Measurements from ENCODE around the gene PACRG. TPM values are rescaled to one million over a fixed set of nuclear protein-coding genes. Genes with fewer than 3 reads are reported as not detected.
A peak's percentile ranks its signal among the peaks of the same experiment; 100 is the strongest.

The PACRG gene
- total and polyA plus RNA-seq, 2 experiments from 2014 or later, result 0.83 to 3.7 TPM

- H3K36me3 ChIP-seq, result no peaks in the 10 kb centered on the region
These were observed 459.4 kb downstream of the PACRG start for GRCh38 chr6:163187201-163187600.

GRCh38 chr6:163187606-163188005 lies 459.8 kb downstream of the PACRG start:
- no peaks in the 10 kb centered on the region for H3K36me3 ChIP-seq
- H3K27ac ChIP-seq, result no peak overlapping the region
- no peak overlapping the region for H3K4me3 ChIP-seq
- H3K9me3 ChIP-seq (ENCODE audit: low read depth), result no peaks in the 10 kb centered on the region
- TF ChIP-seq CTCF (IDR thresholded peaks at IDR 0.05; ENCODE audit: low read depth, low read length), result no peak
- peaks cover 27% of the 10 kb centered on the region for H3K4me1 ChIP-seq (ENCODE audit: low read depth)
- no peaks in the 10 kb centered on the region for H3K27me3 ChIP-seq
- DNase-seq (ENCODE audit: low read depth in 1 of 2, low spot score in 1 of 2), result no peak

More at GRCh38 chr6:163187201-163187600, 459.4 kb downstream of the PACRG start:
- no peaks in the 10 kb centered on the region for H3K27me3 ChIP-seq
- H3K27ac ChIP-seq, result no peak overlapping the region
- no peak for DNase-seq (ENCODE audit: low read depth in 1 of 2, low spot score in 1 of 2)
- no peak overlapping the region for H3K4me3 ChIP-seq
- no peaks in the 10 kb centered on the region for H3K9me3 ChIP-seq (ENCODE audit: low read depth)
- peaks cover 23% of the 10 kb centered on the region for H3K4me1 ChIP-seq (ENCODE audit: low read depth)
- no peak for TF ChIP-seq CTCF (IDR thresholded peaks at IDR 0.05; ENCODE audit: low read depth, low read length)

- no peak for DNase-seq (ENCODE audit: low read depth in 1 of 2, low spot score in 1 of 2)
- Histone ChIP-seq H3K4me1 (ENCODE audit: low read depth) (peaks cover 30% of the 10 kb centered on the region), H3K36me3 (no peaks in the 10 kb centered on the region), H3K27me3 (no peaks in the 10 kb centered on the region), H3K4me3 (no peak overlapping the region), H3K27ac (no peak overlapping the region), H3K9me3 (ENCODE audit: low read depth) (no peaks in the 10 kb centered on the region)
- TF ChIP-seq CTCF (IDR thresholded peaks at IDR 0.05; ENCODE audit: low read depth, low read length), result no peak
These were observed 461.0 kb downstream of the PACRG start for GRCh38 chr6:163188746-163189145.

GRCh38 chr6:163189609-163190008 lies 461.8 kb downstream of the PACRG start:
- DNase-seq (ENCODE audit: low read depth in 1 of 2, low spot score in 1 of 2), result no peak
- no peaks in the 10 kb centered on the region for H3K27me3 ChIP-seq
- TF ChIP-seq CTCF (IDR thresholded peaks at IDR 0.05; ENCODE audit: low read depth, low read length), result no peak
- no peak overlapping the region for H3K27ac ChIP-seq
- no peaks in the 10 kb centered on the region for H3K36me3 ChIP-seq
- H3K4me3 ChIP-seq, result no peak overlapping the region
- H3K4me1 ChIP-seq (ENCODE audit: low read depth), result peaks cover 26% of the 10 kb centered on the region
- H3K9me3 ChIP-seq (ENCODE audit: low read depth), result no peaks in the 10 kb centered on the region

- DNase-seq (ENCODE audit: low read depth in 1 of 2, low spot score in 1 of 2), result peak in 1 of 2 donors; percentile 34
- TF ChIP-seq CTCF (IDR thresholded peaks at IDR 0.05; ENCODE audit: low read depth, low read length), result no peak
- no peak overlapping the region for H3K27ac ChIP-seq
These were observed 463.0 kb downstream of the PACRG start for GRCh38 chr6:163190786-163191185.

More at GRCh38 chr6:163190786-163191185, 463.0 kb downstream of the PACRG start:
- peaks cover 26% of the 10 kb centered on the region for H3K4me1 ChIP-seq (ENCODE audit: low read depth)
- H3K9me3 ChIP-seq (ENCODE audit: low read depth), result no peaks in the 10 kb centered on the region
- H3K36me3 ChIP-seq, result no peaks in the 10 kb centered on the region
- no peak overlapping the region for H3K4me3 ChIP-seq
- H3K27me3 ChIP-seq, result no peaks in the 10 kb centered on the region

All from cardiac muscle cell (in vitro differentiated cells and primary cell).